ENCODE measurements around the gene MICAL3. TPM values are rescaled to one million over a fixed set of nuclear protein-coding genes. Genes with fewer than 3 reads are reported as not detected.

MICAL3 gene
- total RNA-seq, 1 donor from 2014 or later: 43.4 TPM

- no peak for DNase-seq
Measured at GRCh38 chr22:17862646-17863181, 161.6 kb downstream of the MICAL3 start.

DNA sequence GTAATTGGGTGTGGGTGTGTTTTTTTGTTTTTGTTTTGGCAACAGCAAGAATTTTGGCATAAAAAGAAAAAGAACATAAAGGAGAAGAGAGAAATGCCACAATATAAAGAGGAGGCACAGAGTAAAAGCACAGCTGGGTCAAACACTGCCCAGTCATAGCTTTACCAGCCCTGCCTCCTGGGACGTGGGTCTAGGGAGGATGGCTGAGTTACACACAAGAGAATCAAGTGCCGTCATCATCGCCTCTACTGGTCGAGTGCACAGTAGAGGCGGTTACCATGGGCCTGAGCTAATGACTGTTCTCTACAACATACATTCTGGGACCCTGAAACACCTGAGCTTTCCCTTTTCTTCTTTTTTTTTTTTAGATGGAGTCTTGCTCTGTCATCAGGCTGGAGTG, 162.5 kb downstream of the MICAL3 start:
- DNase-seq: no peak

DNA sequence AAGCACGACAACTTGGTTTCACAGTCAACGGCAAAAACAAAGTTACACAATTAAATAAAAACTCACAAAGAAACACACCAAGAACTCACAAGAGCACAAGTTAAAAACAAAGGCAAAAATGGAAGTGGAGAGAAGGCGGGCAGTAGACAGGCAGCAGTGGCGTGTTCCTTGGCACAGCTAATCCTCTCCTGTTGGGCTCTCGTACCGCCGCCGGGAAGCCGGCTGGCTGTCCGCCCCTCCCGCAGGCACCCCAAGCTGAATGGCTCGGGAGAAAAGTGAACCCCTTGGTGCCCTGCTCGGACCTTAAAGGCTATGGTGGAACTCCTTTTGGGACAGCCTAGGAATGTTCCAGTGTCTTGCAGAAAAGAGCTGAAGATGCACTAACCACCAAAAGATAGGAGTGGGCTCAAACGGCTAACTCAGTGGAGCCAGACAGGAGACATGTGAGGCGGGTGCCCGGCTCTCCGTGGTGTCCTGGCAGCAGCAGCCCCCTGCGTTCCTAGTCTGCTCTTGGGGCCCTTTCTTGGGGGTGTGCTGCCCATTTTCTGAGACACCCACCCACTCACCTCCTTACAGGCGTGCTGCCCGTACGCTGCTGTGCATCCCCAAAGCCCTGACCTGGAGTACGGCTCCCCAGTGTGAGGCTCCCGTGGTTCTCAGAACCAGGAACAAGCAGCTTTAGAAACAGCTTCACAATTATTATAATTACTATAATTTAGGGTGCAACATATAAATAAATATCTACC, 164.0 kb downstream of the MICAL3 start:
- DNase-seq: no peak

DNA sequence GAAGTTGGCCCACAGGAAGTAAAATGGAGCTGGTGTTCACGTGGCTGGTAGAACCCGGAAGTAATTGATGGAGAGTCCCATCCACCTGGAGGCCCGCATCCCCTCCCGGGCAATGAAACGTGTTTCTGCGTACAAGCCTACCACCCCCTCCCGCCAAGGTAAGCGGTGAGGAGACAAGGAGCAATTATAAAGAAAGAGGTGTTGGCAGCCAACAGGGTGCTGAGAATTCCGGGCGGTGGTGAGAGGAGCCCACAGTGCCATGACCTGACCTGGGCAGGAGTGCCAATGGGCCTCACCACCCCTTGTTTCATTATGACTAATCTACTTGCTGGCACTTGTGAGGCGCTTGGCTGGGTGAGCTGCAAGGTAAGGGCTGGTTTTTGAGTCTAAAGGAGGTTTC, 166.3 kb downstream of the MICAL3 start:
- no peak for DNase-seq

DNA sequence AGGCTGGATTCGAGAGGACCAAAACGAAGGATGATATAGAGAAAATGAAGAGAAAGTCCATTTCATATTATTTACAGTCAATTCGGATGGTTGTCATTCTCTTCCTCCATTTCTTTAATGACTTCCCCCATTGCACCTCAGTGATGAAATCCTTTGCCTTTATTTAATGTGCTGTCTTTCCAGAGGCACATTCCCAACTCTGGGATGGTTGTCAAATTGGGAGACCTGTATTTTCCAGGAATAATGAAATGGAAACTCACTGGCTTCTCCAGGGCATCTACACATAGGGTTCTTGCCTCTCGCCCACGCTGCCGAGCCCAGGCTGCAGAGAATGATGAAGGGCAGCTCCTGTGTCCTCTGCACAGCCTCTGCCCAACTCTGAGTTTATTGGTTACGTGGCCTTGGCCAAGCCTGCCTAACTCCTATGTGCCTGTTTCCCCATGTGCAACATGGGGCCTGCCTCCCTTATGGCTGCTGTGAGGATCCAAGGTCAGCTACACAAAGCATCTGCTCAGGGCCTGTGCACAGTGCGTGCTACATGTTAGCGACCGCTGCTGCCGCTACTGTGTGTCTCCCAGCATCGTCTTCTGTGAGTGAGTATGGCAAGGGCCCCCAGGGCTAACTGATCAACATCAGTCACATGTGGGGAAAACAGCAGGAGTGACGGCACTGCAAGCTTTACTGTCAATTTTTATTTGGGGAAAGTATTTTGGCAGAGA, 168.6 kb downstream of the MICAL3 start:
- no peak for DNase-seq

- peak; percentile 14 for DNase-seq
Measured at GRCh38 chr22:17853073-17853472, 171.3 kb downstream of the MICAL3 start.

GRCh38 chr22:17851759-17852158, 172.6 kb downstream of the MICAL3 start:
- DNase-seq: no peak

GRCh38 chr22:17847360-17848078, 176.8 kb downstream of the MICAL3 start:
- no peak for DNase-seq

DNA sequence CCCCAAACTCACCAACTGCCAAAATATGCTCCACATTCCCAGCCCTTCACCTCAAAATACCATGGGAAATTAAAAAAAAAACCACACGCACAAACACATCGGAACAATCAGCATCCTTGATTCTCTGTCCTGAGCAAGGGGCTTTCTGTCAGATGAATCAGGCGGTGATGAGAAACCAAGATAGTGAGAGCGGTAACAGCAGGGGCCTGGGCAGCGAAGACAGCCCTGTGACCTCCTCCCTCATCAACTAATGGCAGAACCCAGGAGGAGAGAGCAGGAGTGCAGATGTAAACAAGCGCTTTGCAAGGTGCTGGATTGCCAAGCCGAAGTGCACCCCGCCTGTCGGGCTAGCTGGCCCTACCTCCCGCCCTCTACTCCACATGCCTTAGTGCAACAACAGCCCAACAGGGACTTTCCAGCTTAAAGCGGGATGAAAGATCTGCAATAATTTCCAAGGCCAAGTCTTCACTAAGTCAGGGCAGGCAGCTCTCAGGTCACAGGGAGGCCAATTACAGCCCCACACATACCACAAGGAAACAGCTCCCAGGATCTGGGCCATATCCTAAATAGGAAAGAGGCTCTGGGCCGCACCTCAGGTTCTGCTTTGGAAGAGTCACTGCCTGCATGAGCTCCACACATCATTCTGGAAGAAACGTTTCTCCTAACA, 177.9 kb downstream of the MICAL3 start:
- no peak for DNase-seq

DNA sequence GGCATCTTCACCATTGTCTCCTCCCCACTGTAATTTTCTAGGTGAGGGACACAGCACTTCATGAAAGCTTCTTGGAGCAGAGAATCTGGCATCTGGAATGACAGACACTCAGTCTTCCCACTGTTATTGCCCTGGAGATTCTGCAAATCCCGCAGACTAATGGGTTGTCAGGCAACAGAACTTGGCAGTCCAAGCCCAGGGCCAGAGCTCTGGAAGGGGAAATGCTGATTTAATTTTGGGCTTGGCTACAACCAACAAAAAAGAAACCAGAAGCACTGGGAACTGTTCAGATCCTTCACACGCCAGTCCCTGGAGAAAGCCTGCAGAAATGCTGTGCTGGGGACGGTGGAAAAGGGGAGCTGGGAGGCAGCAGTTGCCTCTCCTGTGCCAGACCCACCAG, 178.6 kb downstream of the MICAL3 start:
- no peak for DNase-seq

- DNase-seq: no peak
Measured at GRCh38 chr22:17845327-17845726, 179.0 kb downstream of the MICAL3 start.

- DNase-seq: no peak
Measured at GRCh38 chr22:17844150-17844549, 180.2 kb downstream of the MICAL3 start.

DNA sequence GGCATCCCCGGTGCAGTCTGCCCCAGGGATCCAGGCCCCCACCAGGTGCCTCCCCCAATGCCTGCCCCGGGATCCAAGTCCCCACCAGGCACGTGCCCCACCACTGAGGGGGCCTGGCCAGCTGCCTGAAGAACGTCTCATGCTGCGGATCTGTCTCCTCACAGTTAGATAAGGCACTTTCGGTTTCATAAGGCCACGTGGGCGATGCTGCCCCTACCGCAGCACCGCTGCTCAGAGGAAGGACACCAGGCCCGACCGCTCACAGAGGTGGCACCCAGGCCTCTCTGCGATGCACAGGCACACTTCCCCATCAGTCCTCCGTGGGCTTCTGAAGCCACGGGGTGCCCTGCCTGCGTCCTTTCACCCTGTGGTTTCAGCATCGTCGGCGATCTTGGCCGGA, 182.0 kb downstream of the MICAL3 start:
- no peak for DNase-seq

DNA sequence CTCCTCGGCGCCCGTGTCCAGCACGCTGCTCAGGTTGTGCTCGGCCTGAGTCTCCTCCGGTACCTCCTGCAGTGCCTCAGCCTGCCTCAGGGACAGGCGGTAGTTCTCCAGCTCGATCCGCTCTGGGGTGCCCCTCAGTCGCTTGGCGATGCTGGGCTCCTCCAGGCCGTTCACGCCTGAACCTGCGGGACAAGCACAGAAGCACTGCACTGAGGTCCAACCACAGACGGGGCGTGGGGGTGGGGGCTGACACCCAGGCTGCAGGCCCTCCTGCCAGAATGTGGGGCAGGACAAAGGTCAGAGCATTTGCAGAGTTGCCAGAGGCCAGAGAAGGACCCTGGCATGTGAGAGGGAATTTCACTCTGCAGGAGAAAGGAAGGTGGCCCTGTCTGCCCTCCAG, 182.5 kb downstream of the MICAL3 start:
- no peak for DNase-seq

- no peak for DNase-seq
Measured at GRCh38 chr22:17838180-17838865, 186.0 kb downstream of the MICAL3 start.

DNA sequence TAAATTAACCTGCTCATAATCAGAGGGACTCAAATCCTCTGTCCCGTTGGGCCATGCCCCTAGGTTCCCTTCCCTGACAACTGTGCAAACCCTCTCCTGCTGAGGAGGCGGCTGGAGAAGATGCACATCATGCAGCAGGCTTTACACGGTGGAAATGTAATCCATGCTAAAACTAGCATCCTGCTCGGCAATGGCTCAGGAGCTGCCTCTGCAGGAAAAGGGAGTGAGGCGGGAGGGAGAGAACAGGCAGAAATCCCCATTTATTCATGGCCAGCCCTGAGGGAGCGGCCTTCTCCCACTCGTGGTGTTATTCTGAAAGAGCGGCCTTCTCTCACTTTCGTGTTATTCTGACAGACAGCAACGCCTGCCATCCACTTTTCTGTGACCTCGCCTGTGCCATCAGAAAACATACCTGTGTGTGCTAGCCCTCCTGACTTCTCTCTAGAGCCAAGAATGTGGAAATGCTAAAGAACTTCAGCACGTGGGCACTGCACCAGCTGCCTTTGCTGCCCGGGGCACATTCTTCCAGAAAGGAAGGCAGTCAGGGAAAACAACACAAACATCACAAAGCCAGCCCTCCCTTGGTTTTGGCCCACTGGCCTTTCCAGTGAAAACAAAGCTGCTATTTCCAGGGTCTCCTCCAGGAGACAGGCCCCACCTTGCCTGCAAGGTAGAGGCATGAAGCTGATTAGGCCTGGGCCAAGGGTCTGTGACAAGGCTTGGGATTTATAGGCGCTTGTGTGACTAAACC, 187.2 kb downstream of the MICAL3 start:
- DNase-seq: no peak

GRCh38 chr22:17835256-17835655, 189.1 kb downstream of the MICAL3 start:
- DNase-seq: no peak

DNA sequence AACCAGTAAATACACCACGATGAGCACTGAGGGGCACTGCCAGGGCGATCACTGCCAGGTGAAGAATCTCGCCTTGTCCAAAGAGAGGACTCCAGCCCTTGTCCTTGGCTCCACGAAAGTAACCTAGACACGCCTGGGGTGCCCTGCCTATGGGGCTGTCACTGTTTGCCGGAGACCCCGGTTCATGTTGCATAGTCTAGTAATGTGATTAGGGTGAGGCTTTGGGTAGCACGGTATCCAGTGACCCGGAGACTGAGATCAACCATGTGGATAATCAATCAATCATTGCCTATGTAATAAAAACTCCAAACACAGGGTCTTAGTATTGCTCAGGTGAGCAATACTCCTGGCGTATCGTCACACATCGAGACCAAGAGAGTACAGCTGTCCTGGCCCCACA, 190.9 kb downstream of the MICAL3 start:
- DNase-seq: no peak

- no peak for DNase-seq
Measured at GRCh38 chr22:17832665-17833064, 191.7 kb downstream of the MICAL3 start.

GRCh38 chr22:17831501-17832251, 192.7 kb downstream of the MICAL3 start:
- no peak for DNase-seq

Data from dermis blood vessel endothelial cell (primary cell).